HEK293 (cell line): ENCODE results near the gene BCL2L13.
"Not testable (repeated sequence)": the region's sequence is repeated elsewhere in the genome, so short reads cannot be mapped to it uniquely, and the experiment has no call there.

Experiments used
- CTCF ChIA-PET: fragments of 350-600 bp; formaldehyde crosslinking; extraction: SDS; loops from one replicate; lab custom pipeline; 2021; ENCODE audit warnings: antibody characterized with exemption; lab: Yijun Ruan, JAX
- POLR2A ChIA-PET: fragments of 300-600 bp; formaldehyde crosslinking; extraction: SDS; loops from one replicate; lab custom pipeline; 2020; ENCODE audit warnings: antibody characterized with exemption, inconsistent platforms; lab: Yijun Ruan, JAX
- H3K27ac ChIP-seq: fragments of 200-500 bp; sonication (Bioruptor generic); 2 replicates; pipeline ENCODE4 v1.5.1; 2014; ENCODE audit warnings: low read depth, low read length, control low read depth, inconsistent platforms; ENCODE audit errors: extremely low read depth
- H3K36me3 ChIP-seq, 2 experiments: fragments of 200-500 bp in 1 of 2; sonication (Bioruptor generic) in 1 of 2; 1 replicate in 1 of 2; 2 replicates in 1 of 2; pipeline ENCODE4 v1.5.1; 2014 to 2017; ENCODE audit warnings: inconsistent platforms in 2 of 2, low read length in 2 of 2; ENCODE audit not compliant: control insufficient read depth in 2 of 2, insufficient read depth in 1 of 2
- H3K4me1 ChIP-seq: fragments of 200-500 bp; sonication (Bioruptor generic); 2 replicates; pipeline ENCODE4 v1.5.1; 2014; ENCODE audit warnings: mild to moderate bottlenecking, low read length, inconsistent platforms; ENCODE audit not compliant: control insufficient read depth, insufficient read depth
- H3K4me3 ChIP-seq: 2 replicates; pipeline ENCODE4 v1.5.1; 2011; ENCODE audit warnings: low read depth, mild to moderate bottlenecking, control low read depth, low read length, moderate library complexity
- H3K9me3 ChIP-seq: fragments of 200-500 bp; sonication (Bioruptor generic); 2 replicates; pipeline ENCODE4 v1.5.1; 2014; ENCODE audit warnings: low read depth, low read length, inconsistent platforms; ENCODE audit not compliant: control insufficient read depth, insufficient read depth
- PRDM4 ChIP-seq: fragments of 450-650 bp; formaldehyde crosslinking; IDR thresholded peaks from 2 replicates; pipeline ENCODE4 v1.5.1; 2017; ENCODE audit warnings: missing biosample characterization, missing genetic modification characterization
- SALL2 ChIP-seq: fragments of 450-650 bp; formaldehyde crosslinking; IDR thresholded peaks from 2 replicates; pipeline ENCODE4 v1.5.0; 2017; ENCODE audit warnings: missing biosample characterization, mild to moderate bottlenecking, missing genetic modification characterization, borderline replicate concordance
- SP2 ChIP-seq: fragments of 450-650 bp; formaldehyde crosslinking; IDR thresholded peaks from 2 replicates; pipeline ENCODE4 v1.5.1; 2016; ENCODE audit warnings: missing biosample characterization, missing genetic modification characterization
- YY2 ChIP-seq: fragments of 450-650 bp; formaldehyde crosslinking; IDR thresholded peaks from 2 replicates; pipeline ENCODE4 v1.5.1; 2016; ENCODE audit warnings: missing biosample characterization, missing genetic modification characterization
- ZBTB48 ChIP-seq: fragments of 450-650 bp; formaldehyde crosslinking; IDR thresholded peaks from 2 replicates; pipeline ENCODE4 v1.5.1; 2016; ENCODE audit warnings: missing biosample characterization, missing genetic modification characterization
- ZFP41 ChIP-seq: fragments of 450-650 bp; formaldehyde crosslinking; IDR thresholded peaks from 2 replicates; pipeline ENCODE4 v1.5.1; 2016; ENCODE audit warnings: missing biosample characterization, missing genetic modification characterization, borderline replicate concordance
- ZNF121 ChIP-seq: fragments of 450-650 bp; formaldehyde crosslinking; IDR thresholded peaks from 2 replicates; pipeline ENCODE4 v1.5.1; 2016; ENCODE audit warnings: missing biosample characterization, missing genetic modification characterization
- ZNF155 ChIP-seq: fragments of 450-650 bp; formaldehyde crosslinking; IDR thresholded peaks from 2 replicates; pipeline ENCODE4 v1.5.1; 2016; ENCODE audit warnings: missing biosample characterization, missing genetic modification characterization
- ZNF19 ChIP-seq: fragments of 450-650 bp; formaldehyde crosslinking; IDR thresholded peaks from 2 replicates; pipeline ENCODE4; 2016; ENCODE audit warnings: missing biosample characterization, missing genetic modification characterization, low read depth
- ZNF2 ChIP-seq: fragments of 450-650 bp; formaldehyde crosslinking; IDR thresholded peaks from 2 replicates; pipeline ENCODE4 v1.5.1; 2016; ENCODE audit warnings: missing biosample characterization, missing genetic modification characterization
- ZNF24 ChIP-seq: fragments of 450-650 bp; formaldehyde crosslinking; IDR thresholded peaks from 2 replicates; pipeline ENCODE4 v1.5.1; 2016; ENCODE audit warnings: missing biosample characterization, missing genetic modification characterization
- ZNF366 ChIP-seq: fragments of 450-650 bp; formaldehyde crosslinking; conservative IDR thresholded peaks from 2 replicates; pipeline ENCODE4 v1.5.1; 2016; ENCODE audit warnings: missing biosample characterization, missing genetic modification characterization
- ZNF433 ChIP-seq: fragments of 450-650 bp; formaldehyde crosslinking; IDR thresholded peaks from 2 replicates; pipeline ENCODE4 v1.5.1; 2016; ENCODE audit warnings: missing biosample characterization, missing genetic modification characterization, low read depth
- ZNF473 ChIP-seq: fragments of 450-650 bp; formaldehyde crosslinking; IDR thresholded peaks from 2 replicates; pipeline ENCODE4 v1.5.1; 2017; ENCODE audit warnings: missing biosample characterization, missing genetic modification characterization
- ZNF544 ChIP-seq: fragments of 450-650 bp; formaldehyde crosslinking; IDR thresholded peaks from 2 replicates; pipeline ENCODE4 v1.5.0; 2017; ENCODE audit warnings: missing biosample characterization, missing genetic modification characterization
- ZNF664 ChIP-seq: fragments of 450-650 bp; formaldehyde crosslinking; IDR thresholded peaks from 2 replicates; pipeline ENCODE4 v1.5.1; 2016; ENCODE audit warnings: missing biosample characterization, missing genetic modification characterization
- ZNF670 ChIP-seq: fragments of 450-650 bp; formaldehyde crosslinking; IDR thresholded peaks from 2 replicates; pipeline ENCODE4 v1.5.1; 2016; ENCODE audit warnings: missing biosample characterization, missing genetic modification characterization, low read depth
- ZNF791 ChIP-seq: fragments of 450-650 bp; formaldehyde crosslinking; IDR thresholded peaks from 2 replicates; pipeline ENCODE4 v1.5.1; 2016; ENCODE audit warnings: missing biosample characterization, missing genetic modification characterization
- ZNF837 ChIP-seq: fragments of 450-650 bp; formaldehyde crosslinking; IDR thresholded peaks from 2 replicates; pipeline ENCODE4 v1.5.1; 2016; ENCODE audit warnings: missing biosample characterization, missing genetic modification characterization

The BCL2L13 gene

DNA sequence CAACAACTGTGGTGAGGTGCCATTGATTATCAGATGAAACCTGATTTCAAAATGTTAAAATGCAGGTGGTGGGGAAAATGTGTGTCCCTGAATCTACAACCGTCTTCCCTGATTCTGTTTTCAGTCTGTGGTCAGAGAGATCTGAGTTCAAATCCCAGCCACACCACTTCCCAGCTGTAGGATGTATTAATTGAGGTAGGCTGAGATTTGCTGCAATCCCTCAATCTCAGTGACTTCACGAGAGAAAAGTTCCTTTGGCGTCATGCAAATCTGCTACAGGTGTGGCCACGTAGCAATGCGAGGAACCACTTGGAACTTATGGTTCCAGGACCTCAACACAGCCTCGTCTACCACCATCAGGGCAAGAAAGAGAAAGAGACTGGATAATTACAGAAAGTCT lies 56.2 kb downstream of the BCL2L13 start:
- CTCF ChIA-PET, result no interaction called here
- POLR2A ChIA-PET, result no interaction called here

GRCh38 chr22:17695986-17696385 lies 57.4 kb downstream of the BCL2L13 start:
- ChIA-PET CTCF (no interaction called here), POLR2A (no interaction called here)
- no peak overlapping the region for H3K4me3 ChIP-seq
- H3K4me1 ChIP-seq, result no peaks in the 10 kb centered on the region
- peaks cover 0 to 12% of the 10 kb centered on the region in 2 experiments for H3K36me3 ChIP-seq
- no peak overlapping the region for H3K27ac ChIP-seq
- no peak for TF ChIP-seq ZNF670
- TF ChIP-seq ZBTB48 (tag by site-specific recombination), result no peak
- no peaks in the 10 kb centered on the region for H3K9me3 ChIP-seq

More for the DNA sequence above, 56.2 kb downstream of the BCL2L13 start:
- Histone ChIP-seq H3K4me1 (no peaks in the 10 kb centered on the region), H3K27ac (no peak overlapping the region), H3K9me3 (no peaks in the 10 kb centered on the region), H3K36me3 (peaks cover 0 to 12% of the 10 kb centered on the region in 2 experiments), H3K4me3 (no peak overlapping the region)
- TF ChIP-seq ZFP41 (tag by site-specific recombination), result no peak
- TF ChIP-seq ZNF433 (tag by site-specific recombination), result no peak
- no peak for TF ChIP-seq SP2 (tag by site-specific recombination)
- TF ChIP-seq ZNF2 (tag by site-specific recombination), result no peak
- TF ChIP-seq PRDM4 (tag by site-specific recombination), result no peak
- TF ChIP-seq ZNF791, result no peak
- TF ChIP-seq ZNF155, result no peak
- TF ChIP-seq YY2 (tag by site-specific recombination), result no peak
- TF ChIP-seq ZNF544 (tag by site-specific recombination), result no peak
- no peak for TF ChIP-seq ZNF24
- no peak for TF ChIP-seq ZNF19 (tag by site-specific recombination)
- no peak for TF ChIP-seq ZNF837
- TF ChIP-seq ZNF473, result no peak
- no peak for TF ChIP-seq ZNF366 (tag by site-specific recombination)
- TF ChIP-seq SALL2 (tag by site-specific recombination), result no peak

DNA sequence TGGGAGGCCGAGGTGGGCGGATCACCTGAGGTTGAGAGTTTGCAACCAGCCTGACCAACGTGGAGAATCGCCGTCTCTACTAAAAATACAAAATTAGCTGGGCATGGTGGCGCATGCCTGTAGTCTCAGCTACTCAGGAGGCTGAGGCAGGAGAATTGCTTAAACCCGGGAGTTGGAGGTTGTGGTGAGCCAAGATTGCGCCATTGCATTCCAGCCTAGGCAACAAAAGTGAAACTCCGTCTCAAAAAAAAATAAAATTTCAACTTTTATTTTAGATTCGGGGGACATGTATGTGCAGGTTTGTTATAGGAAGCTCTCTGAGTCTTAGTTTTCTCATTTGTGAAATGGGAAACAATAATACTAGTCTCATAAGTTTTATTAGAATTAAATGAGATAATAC lies 58.6 kb downstream of the BCL2L13 start:
- not testable (repeated sequence) for H3K36me3 ChIP-seq
- ChIA-PET POLR2A (interaction anchor here (0.7 kb wide), 1 partner anchor 22 kb away, joined by 3 read pairs; no protein-coding TSS in a partner anchor), CTCF (interaction anchor here (0.6 to 1.2 kb wide), 2 partner anchors 96 to 526 kb away, joined by 3 read pairs; no protein-coding TSS in a partner anchor)

GRCh38 chr22:17698276-17698675 lies 59.7 kb downstream of the BCL2L13 start:
- H3K9me3 ChIP-seq, H3K36me3 ChIP-seq, H3K4me3 ChIP-seq, H3K4me1 ChIP-seq, H3K27ac ChIP-seq: not testable (repeated sequence)
- peak; percentile 57; the same call in 1 of the 2 replicates for TF ChIP-seq ZNF121 (tag by site-specific recombination)
- ChIA-PET CTCF (interaction anchor here (1.0 kb wide), 1 partner anchor 15 kb away, joined by 4 read pairs; no protein-coding TSS in a partner anchor), POLR2A (interaction anchor here (0.6 kb wide), 1 partner anchor 430 kb away, joined by 3 read pairs; no protein-coding TSS in a partner anchor)

More for the DNA sequence above, 58.6 kb downstream of the BCL2L13 start:
- H3K4me1 ChIP-seq, result not testable (repeated sequence)
- peak; percentile 52; the same call in 1 of the 2 replicates for TF ChIP-seq ZNF664 (tag by site-specific recombination)
- TF ChIP-seq, all 188 proteins: peak for 1; not testable (repeated sequence) for 187
- H3K27ac ChIP-seq, H3K9me3 ChIP-seq, H3K4me3 ChIP-seq: not testable (repeated sequence)
